Endometrial microvascular endothelial cells (primary cell): Measurements from ENCODE around the gene UBE2G2. TPM values are rescaled to one million over a fixed set of nuclear protein-coding genes. Genes with fewer than 3 reads are reported as not detected.

ENCODE experiments used
- in situ Hi-C: cut with HindIII; loops from 2 replicates; pipeline ENCODE4 v1.10.0; 2017; ENCODE audit warnings: low sequenced_read_pairs, low pct_unique_long_range_greater_than_20kb; ENCODE audit errors: inconsistent ontology term
- total RNA-seq: library from RNA; depleted of rRNA; stranded (reverse); fragments of >200 nt; gene quantifications from one replicate; pipeline ENCODE4 v1.2.3, GENCODE V29; 2015; ENCODE audit errors: inconsistent ontology term

The UBE2G2 gene
- total RNA-seq, 1 donor from 2014 or later = 102 TPM

- in situ Hi-C loops = no loop called here
Observed at GRCh38 chr21:44817914-44818639, 16.5 kb upstream of the UBE2G2 start, which contains the start of gene SUMO3. Gene SUMO3, minus strand, starts transcription at chr21:44818062. Its CDS starts 94 bp downstream, at chr21:44817968.

DNA sequence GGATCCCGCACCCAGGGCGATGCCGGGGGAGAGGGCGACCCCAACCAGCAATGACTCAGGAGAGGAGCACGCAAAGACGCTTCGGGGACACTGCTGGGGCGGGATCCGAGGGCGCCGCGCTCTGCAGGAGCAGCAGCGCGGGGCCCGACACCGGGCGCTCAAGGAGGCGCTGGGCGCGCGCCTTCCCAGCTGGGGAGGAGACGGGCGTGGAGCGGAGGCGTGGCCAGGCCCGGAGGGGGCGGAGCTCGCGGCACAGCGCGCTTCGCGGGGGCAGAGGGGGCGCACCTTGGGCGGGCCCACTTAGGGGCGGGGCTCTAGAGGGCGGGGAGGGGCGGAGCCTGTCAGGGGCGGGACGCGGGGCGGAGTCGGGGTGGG is 15.9 kb upstream of the UBE2G2 start:
- in situ Hi-C loops = no loop called here

- in situ Hi-C loops = no loop called here
Observed at GRCh38 chr21:44816761-44817505, 15.3 kb upstream of the UBE2G2 start.

DNA sequence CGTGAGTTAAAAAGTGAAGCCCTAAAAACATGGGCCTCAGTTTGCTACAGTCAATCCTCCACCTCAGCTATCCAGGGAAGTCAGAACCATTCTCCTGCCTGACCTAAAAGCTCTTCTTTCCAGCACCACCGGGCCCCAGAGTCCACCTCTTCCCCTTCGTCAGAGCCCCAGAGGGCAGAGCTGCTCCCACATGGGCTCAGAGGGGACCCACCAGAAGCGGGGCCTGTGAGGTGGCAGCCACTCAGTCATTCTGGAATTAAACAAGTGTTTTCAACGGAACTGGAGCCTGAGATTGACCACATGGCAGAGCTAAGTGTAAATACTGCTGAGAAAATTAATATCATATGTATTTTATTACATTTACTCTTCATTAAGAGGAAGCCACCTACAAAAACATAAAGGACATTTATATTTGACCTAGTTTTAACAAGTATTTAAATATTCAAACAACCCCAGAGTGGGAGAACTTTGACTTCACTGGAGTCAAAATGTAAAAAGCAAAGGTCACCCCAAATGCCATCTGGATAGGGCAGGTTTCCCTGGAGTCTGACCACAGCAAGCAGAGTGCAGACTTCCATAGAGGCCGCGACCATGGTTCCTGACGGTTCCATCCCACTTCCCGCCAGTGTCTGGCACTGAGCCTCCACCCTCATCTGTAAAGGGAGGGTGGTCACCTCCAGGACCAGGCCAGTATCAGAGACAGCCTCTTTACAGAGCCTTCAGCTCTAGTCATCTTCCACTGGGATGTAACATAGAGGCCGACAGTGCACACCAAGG is 14.4 kb upstream of the UBE2G2 start:
- in situ Hi-C loops = no loop called here

GRCh38 chr21:44815225-44815624 is 13.6 kb upstream of the UBE2G2 start:
- in situ Hi-C loops = no loop called here

GRCh38 chr21:44814498-44815023 is 12.9 kb upstream of the UBE2G2 start:
- in situ Hi-C loops = no loop called here

GRCh38 chr21:44813727-44814126 is 12.1 kb upstream of the UBE2G2 start:
- in situ Hi-C loops = no loop called here

GRCh38 chr21:44813149-44813548 is 11.5 kb upstream of the UBE2G2 start:
- in situ Hi-C loops = no loop called here

- in situ Hi-C loops = no loop called here
Observed at GRCh38 chr21:44812640-44813039, 11.0 kb upstream of the UBE2G2 start.

GRCh38 chr21:44810779-44811178 is 9.2 kb upstream of the UBE2G2 start:
- in situ Hi-C loops = no loop called here

GRCh38 chr21:44805859-44806258 is 4.2 kb upstream of the UBE2G2 start:
- in situ Hi-C loops = no loop called here

DNA sequence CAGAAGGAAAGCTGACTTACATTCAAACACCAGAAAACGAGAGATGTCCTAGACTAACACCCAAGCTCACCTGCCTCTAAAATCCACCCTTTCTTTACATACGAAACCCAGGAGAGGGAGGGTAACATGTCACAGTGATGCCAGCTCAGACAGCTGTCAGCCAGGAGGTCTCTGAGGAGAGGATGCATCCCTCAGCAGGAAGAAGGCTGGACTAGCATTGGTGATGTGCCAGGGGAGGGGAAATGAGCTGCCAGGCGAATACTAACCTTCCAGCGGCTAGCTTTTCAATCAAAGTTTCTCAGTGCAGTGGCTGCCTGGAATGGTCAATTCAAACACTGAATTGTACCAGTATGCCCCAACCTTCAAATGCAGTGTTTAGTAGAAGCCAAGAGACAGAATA is 3.6 kb upstream of the UBE2G2 start:
- in situ Hi-C loops = no loop called here

GRCh38 chr21:44804762-44805161 is 3.1 kb upstream of the UBE2G2 start:
- in situ Hi-C loops = no loop called here

DNA sequence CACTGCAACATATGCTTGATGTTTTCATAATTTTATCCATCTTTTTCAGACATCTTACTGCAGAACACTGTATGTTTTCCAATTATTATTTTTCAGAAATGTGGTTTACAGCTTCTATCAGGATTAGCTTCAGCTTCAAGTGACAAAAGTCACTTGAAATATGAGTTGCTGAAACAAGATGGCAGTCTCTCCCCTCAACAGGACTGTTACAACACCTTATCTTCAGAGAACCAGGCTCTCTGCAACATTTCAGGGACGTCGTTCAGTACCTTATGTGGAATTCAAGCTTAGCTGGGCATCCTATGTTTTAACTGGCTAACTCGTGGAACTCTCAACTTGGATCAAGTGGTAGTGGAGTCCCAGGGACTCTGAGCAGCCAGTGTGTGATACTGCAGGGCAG is 2.0 kb upstream of the UBE2G2 start:
- in situ Hi-C loops = no loop called here

- in situ Hi-C loops = no loop called here
Observed at GRCh38 chr21:44802396-44803153, 955 bp upstream of the UBE2G2 start.

DNA sequence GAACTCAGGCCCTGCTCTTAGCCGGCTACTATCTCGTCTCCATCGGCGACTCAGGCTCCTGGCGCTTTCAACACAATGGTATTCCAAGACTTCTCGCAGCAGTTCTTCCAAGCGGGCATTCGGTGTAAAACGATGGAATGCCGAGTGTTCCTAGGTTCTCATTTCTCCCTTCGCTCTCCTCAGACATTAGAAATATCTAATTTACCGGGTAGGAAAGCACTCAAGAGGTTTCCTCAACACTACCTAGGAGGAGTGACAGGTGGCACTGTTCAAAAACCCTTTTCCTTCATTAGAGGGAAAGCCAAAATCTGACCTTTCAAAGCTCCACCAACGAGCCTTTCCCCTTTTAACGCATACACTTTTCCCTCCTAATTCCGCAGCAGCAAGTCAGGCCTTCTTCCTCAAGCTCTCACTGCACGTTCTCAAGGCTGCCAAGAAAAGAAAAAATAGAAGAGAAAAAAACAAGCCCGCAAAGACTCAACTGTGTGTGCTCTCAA is 601 bp downstream of the UBE2G2 start:
- in situ Hi-C loops = no loop called here

GRCh38 chr21:44800103-44800502 is 1.5 kb downstream of the UBE2G2 start:
- in situ Hi-C loops = no loop called here

DNA sequence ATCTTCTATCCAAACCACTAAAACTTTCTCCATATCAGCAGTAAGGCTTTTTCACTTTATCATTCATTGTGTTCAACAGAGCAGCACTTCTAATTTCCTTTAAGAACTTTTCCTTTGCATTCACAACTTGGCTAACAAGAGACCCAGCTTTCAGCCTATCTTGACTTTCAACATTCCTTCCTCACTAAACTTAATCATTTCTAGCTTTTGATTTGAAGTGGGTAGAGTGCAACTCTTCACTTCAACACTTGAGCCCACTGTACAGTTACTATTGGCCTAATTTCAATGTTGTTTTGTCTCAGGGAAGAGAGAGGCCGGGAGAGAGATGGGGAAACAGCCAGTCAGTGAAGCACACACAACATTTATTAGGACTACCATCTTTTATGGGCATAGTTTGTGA is 2.0 kb downstream of the UBE2G2 start:
- in situ Hi-C loops = no loop called here

DNA sequence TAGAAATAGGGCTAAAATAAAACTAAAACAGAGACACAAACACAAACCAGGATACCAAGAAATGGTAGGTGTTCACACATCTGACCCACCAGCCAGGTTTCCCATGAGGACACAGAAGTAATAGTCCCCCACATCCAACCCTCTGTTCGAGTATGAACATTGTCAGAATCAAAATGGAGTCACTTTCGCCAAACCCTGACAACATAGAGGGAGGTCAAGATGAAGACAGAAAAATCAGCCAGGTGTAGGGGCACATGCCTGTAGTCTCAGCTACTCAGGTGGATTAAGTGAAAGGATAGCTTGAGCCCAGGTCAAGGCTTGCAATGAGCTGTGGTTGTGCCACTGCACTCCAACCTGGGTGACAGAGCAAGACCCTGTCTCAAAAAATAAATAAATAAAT is 3.8 kb downstream of the UBE2G2 start:
- in situ Hi-C loops = no loop called here
